HUES6 (cell line): ENCODE data around the gene MGLL.

ENCODE experiments used
- H3K27ac ChIP-seq: 2 replicates; pipeline ENCODE4 v1.7.0; 2013; ENCODE audit warnings: low read depth, mild to moderate bottlenecking, low read length, inconsistent platforms
- H3K27me3 ChIP-seq: 2 replicates; pipeline ENCODE4 v1.6.1; 2013; ENCODE audit warnings: low read length; ENCODE audit not compliant: control insufficient read depth, insufficient read depth
- H3K36me3 ChIP-seq: 2 replicates; pipeline ENCODE4 v1.6.1; 2013; ENCODE audit warnings: low read length; ENCODE audit not compliant: control insufficient read depth, insufficient read depth
- H3K4me1 ChIP-seq: 2 replicates; pipeline ENCODE4 v1.6.1; 2013; ENCODE audit warnings: low read length; ENCODE audit not compliant: control insufficient read depth, insufficient read depth
- H3K4me3 ChIP-seq: 2 replicates; pipeline ENCODE4 v1.5.1; 2013; ENCODE audit warnings: low read depth, low read length
- H3K9ac ChIP-seq: one replicate; pipeline ENCODE4 v1.6.1; 2013; ENCODE audit warnings: mild to moderate bottlenecking, low read length
- H3K9me3 ChIP-seq: 2 replicates; pipeline ENCODE4 v1.6.1; 2013; ENCODE audit warnings: low read depth, low read length; ENCODE audit not compliant: control insufficient read depth, insufficient read depth

Gene MGLL

GRCh38 chr3:127739347-127740135 is 82.8 kb downstream of the MGLL start:
- Histone ChIP-seq H3K4me1 (peaks cover 24% of the 10 kb centered on the region; the same call in 1 of the 2 replicates), H3K27me3 (no peaks in the 10 kb centered on the region), H3K9me3 (no peaks in the 10 kb centered on the region), H3K36me3 (no peaks in the 10 kb centered on the region), H3K4me3 (no peak overlapping the region), H3K27ac (no peak overlapping the region), H3K9ac (no peak overlapping the region)

DNA sequence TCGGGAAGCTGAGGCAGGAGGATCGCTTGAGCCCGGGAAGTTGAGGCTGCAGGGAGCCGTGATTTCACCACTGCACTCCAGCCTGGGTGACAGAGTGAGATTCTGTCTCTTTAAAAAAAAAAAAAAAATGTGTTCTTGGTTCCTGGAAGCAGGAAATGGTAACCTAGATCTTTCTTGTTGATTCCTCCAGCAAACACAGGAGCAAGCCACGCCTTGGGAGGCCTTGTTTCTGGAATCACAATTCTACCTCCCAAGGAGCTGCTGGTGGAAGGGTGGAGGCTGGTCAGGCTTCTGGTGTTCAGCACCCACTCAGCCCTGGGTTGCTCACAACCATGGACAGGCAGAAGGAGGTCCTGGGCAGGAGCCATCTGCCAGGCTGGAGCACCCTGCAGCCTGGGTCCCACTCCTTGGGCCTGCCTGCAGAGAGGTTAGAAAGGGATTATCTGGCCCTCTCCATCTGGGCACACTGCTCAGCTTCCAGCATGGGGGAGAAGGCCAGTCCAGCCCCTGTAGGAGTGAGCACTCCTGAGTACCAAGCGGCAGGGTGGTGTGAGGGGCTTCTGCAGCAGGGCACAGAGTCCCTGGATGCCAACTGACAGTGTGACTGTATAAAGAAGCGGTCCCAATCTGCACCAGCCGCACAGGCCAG is 84.0 kb downstream of the MGLL start:
- Histone ChIP-seq H3K27ac (no peak overlapping the region), H3K36me3 (no peaks in the 10 kb centered on the region), H3K9ac (no peak overlapping the region), H3K4me1 (peaks cover 33% of the 10 kb centered on the region; the same call in 1 of the 2 replicates), H3K27me3 (peaks cover under 1% of the 10 kb centered on the region; the same call in 1 of the 2 replicates), H3K4me3 (no peak overlapping the region), H3K9me3 (no peaks in the 10 kb centered on the region)

DNA sequence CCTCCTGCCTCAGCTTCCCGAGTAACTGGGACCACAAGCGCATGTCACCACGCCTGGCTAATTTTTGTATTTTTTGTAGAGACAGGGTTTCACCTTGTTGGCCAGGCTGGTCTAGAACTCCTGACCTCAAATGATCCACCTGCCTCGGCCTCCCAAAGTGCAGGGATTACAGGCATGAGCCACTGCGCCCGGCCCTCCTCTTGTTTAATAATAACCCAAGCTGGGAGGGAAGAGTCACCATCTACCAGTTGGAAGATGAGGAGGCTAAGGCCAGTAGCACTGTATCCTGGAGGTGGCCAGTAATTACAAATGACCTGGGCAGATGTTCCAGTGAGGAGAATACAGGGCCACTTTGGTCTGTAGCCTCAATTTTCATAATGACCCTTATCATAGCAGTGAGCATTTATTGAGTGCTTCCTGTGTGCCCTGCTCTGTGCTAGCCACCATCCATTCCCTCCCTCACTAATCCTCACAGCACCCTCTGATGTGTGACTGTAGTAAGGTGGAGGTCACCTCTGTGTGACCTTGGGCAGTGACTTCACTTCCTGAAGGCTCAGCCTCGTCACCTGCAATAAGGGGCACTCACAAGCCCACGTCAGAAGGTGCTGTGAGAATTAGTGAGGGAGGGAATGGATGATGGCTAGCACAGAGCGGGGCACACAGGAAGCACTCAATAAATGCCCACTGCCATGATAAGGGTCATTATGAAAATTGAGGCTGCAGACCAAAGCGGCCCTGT is 85.3 kb downstream of the MGLL start:
- no peaks in the 10 kb centered on the region for H3K9me3 ChIP-seq
- H3K27ac ChIP-seq, result no peak overlapping the region
- no peak overlapping the region for H3K9ac ChIP-seq
- H3K4me1 ChIP-seq, result peaks cover 41% of the 10 kb centered on the region
- no peaks in the 10 kb centered on the region for H3K36me3 ChIP-seq
- peaks cover 4% of the 10 kb centered on the region; the same call in 1 of the 2 replicates for H3K27me3 ChIP-seq
- H3K4me3 ChIP-seq, result no peak overlapping the region

- Histone ChIP-seq H3K27me3 (peaks cover 4% of the 10 kb centered on the region; the same call in 1 of the 2 replicates), H3K4me1 (peaks cover 47% of the 10 kb centered on the region), H3K27ac (no peak overlapping the region), H3K9me3 (no peaks in the 10 kb centered on the region), H3K36me3 (no peaks in the 10 kb centered on the region), H3K4me3 (no peak overlapping the region), H3K9ac (no peak overlapping the region)
Measured at GRCh38 chr3:127735767-127736693, 86.3 kb downstream of the MGLL start.

DNA sequence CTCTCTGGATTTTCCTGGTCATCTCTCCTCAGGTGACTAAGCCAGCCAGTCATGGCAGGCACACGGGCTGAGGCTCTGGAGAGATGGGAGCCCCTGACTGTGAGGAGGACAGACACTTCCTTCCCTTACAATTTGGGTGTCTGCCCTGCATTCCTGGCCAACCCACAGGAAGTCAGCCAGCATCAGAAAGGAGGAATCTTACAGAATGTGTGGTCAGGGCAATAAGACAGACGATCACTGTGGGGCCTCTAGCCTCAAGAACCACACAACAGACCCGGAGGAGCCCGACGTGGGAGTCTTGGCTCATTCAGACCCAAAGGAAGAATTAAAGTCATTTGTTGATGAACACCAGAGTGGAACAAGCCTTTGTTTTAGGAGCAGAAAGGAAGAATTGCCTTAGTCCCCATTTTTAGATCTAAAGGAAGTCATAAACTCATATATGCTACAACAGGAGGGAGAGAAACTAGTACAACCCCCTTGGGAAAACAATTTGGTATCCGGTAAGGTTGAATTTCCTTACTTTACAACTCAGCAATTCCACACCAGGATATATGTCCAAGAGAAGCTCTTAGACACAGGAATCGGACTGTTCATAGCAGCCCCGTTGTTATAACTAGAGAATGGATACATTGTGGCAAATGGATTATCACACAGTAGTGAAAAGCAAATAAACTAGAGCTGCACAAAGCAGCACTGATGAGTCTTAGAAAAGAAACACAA is 87.4 kb downstream of the MGLL start:
- no peaks in the 10 kb centered on the region for H3K9me3 ChIP-seq
- peaks cover 47% of the 10 kb centered on the region for H3K4me1 ChIP-seq
- no peak overlapping the region for H3K4me3 ChIP-seq
- no peak overlapping the region for H3K27ac ChIP-seq
- H3K36me3 ChIP-seq, result no peaks in the 10 kb centered on the region
- H3K9ac ChIP-seq, result no peak overlapping the region
- H3K27me3 ChIP-seq, result peaks cover 9% of the 10 kb centered on the region; the same call in 1 of the 2 replicates

DNA sequence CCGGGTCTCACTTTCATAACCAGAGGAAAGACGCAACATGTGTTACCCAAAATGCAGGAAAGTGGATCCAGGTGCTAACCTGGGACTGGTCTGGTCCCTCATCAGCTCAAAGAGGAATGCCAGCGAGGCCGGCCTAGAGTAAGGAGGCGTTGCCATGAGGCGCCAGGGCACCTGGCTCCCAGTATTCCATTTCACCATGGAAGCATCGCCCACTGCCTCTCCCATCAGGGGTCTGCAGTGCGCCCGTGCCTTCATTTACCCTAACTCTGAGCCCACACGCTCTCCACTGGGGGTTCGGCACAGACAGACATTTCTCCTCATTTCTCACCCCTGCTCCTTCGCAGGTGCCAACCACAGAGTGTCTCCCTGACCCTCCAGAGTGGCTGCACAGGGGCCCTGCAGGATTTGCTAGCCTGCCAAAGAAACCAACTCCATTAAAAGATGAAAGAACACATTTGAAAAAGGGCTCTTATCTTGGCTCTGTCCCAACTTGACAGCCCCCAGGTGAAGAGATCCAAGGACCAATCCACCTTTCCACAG is 88.1 kb downstream of the MGLL start:
- H3K27ac ChIP-seq, result no peak overlapping the region
- H3K9ac ChIP-seq, result no peak overlapping the region
- H3K4me1 ChIP-seq, result peaks cover 47% of the 10 kb centered on the region
- peaks cover 11% of the 10 kb centered on the region; the same call in 1 of the 2 replicates for H3K27me3 ChIP-seq
- H3K36me3 ChIP-seq, result no peaks in the 10 kb centered on the region
- no peaks in the 10 kb centered on the region for H3K9me3 ChIP-seq
- no peak overlapping the region for H3K4me3 ChIP-seq

- no peak overlapping the region for H3K27ac ChIP-seq
- peaks cover 47% of the 10 kb centered on the region for H3K4me1 ChIP-seq
- H3K9ac ChIP-seq, result no peak overlapping the region
- no peaks in the 10 kb centered on the region for H3K9me3 ChIP-seq
- no peak overlapping the region for H3K4me3 ChIP-seq
- no peaks in the 10 kb centered on the region for H3K36me3 ChIP-seq
- peaks cover 11% of the 10 kb centered on the region; the same call in 1 of the 2 replicates for H3K27me3 ChIP-seq
Measured at GRCh38 chr3:127733781-127734180, 88.5 kb downstream of the MGLL start.

- Histone ChIP-seq H3K9ac (no peak overlapping the region), H3K36me3 (no peaks in the 10 kb centered on the region), H3K27me3 (peaks cover 11% of the 10 kb centered on the region; the same call in 1 of the 2 replicates), H3K27ac (no peak overlapping the region), H3K4me3 (no peak overlapping the region), H3K4me1 (peaks cover 43% of the 10 kb centered on the region), H3K9me3 (no peaks in the 10 kb centered on the region)
Measured at GRCh38 chr3:127732879-127733350, 89.4 kb downstream of the MGLL start.

DNA sequence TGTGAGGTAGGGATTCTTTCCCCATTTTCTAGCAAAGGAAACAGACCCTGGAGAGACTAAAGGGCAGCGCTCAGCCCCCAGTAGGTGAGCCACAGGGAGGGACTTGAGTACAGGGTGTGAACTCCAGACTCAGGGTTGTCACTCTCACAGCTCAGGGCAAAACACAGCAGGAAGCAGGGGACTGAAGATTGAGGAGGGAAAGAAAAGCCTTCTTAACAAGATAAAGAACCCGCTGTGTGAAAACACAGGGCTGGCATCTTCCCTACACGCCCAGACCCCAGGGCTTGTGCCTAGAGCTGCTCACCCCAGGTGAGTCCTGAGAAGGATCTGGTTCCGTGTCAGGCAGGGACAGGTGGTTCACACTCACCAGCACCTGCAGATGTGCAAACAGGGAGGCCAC is 90.0 kb downstream of the MGLL start:
- Histone ChIP-seq H3K36me3 (no peaks in the 10 kb centered on the region), H3K4me1 (peaks cover 43% of the 10 kb centered on the region), H3K27ac (no peak overlapping the region), H3K27me3 (peaks cover 11% of the 10 kb centered on the region; the same call in 1 of the 2 replicates), H3K9ac (no peak overlapping the region), H3K4me3 (no peak overlapping the region), H3K9me3 (no peaks in the 10 kb centered on the region)
